Vagina (tissue), 2 donors: ENCODE measurements around the gene AGRN.

ENCODE experiments used
- POLR2A ChIP-seq, 2 donors: fragments of 450-650 bp; IDR thresholded peaks; one replicate each; pipeline ENCODE4 v1.6.1; 2017; ENCODE audit warnings: antibody characterized with exemption in 2 of 2, mild to moderate bottlenecking in 2 of 2, moderate library complexity in 2 of 2
- TF ChIP-seq, protein P1 (sequence below), 3 experiments: fragments of 450-650 bp in 2 of 3; fragments of 200-600 bp in 1 of 3; sonication (generic) in 1 of 3; IDR thresholded peaks; one replicate each; pipeline ENCODE4 v1.5.1; 2017 to 2019; ENCODE audit warnings: antibody characterized with exemption in 3 of 3, mild to moderate bottlenecking in 2 of 3, moderate library complexity in 2 of 3

DNA sequence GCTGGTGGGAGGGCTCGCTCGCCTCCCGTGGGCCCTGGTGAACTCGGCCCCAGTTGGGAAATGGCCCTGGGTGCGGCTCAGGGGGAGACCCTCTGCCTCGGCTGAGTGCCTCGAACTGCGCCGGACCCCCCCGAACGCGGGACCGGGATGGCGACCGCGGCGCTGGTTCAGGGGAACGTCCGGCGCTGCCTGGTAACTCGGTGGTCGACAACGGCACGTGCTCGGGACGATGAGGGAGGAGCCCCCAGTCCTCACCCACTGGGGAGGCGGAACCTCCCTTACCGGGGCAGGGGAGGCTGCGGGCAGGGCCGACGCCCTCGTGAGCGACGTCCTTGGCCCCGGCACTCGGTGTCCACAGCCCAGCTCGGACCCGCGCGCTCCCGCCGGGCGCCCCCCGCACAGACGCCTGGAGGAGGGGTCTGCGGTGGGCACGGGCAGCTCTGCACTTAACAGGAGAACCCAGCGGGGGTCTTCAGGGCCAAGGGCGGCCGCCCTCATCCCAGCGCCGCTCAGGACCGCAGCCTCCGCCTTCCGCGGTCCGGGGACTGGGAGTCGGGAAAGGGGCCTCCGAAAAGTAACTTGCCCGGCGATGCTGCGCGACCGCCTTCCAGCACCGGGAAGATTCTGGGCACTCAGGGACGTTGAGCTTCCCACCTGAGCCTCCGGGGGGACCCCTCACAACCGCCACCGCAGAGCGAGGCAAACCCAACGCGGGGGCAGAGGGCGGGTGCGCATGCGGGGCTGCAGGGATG is 21.8 kb upstream of the AGRN start:
- TF ChIP-seq POLR2A (IDR thresholded peaks at IDR 0.05): no peak
- TF ChIP-seq, protein P1, sequence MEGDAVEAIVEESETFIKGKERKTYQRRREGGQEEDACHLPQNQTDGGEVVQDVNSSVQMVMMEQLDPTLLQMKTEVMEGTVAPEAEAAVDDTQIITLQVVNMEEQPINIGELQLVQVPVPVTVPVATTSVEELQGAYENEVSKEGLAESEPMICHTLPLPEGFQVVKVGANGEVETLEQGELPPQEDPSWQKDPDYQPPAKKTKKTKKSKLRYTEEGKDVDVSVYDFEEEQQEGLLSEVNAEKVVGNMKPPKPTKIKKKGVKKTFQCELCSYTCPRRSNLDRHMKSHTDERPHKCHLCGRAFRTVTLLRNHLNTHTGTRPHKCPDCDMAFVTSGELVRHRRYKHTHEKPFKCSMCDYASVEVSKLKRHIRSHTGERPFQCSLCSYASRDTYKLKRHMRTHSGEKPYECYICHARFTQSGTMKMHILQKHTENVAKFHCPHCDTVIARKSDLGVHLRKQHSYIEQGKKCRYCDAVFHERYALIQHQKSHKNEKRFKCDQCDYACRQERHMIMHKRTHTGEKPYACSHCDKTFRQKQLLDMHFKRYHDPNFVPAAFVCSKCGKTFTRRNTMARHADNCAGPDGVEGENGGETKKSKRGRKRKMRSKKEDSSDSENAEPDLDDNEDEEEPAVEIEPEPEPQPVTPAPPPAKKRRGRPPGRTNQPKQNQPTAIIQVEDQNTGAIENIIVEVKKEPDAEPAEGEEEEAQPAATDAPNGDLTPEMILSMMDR (IDR thresholded peaks at IDR 0.05): no peak
